Mesendoderm (in vitro differentiated cells): ENCODE measurements around the gene CLIC3.

ENCODE experiments used
- DNase-seq: peaks from one replicate; pipeline ENCODE4 v3.0.0; 2013
- H2AK5ac ChIP-seq: 2 replicates; pipeline ENCODE4 v1.6.1; 2013; ENCODE audit warnings: low read length, inconsistent platforms
- H2BK120ac ChIP-seq: 2 replicates; pipeline ENCODE4 v1.6.1; 2013; ENCODE audit warnings: low read depth, mild to moderate bottlenecking, low read length, moderate library complexity, mixed read lengths
- H2BK15ac ChIP-seq: replicated peaks from 2 replicates; pipeline ENCODE4 v1.6.1; 2013; ENCODE audit warnings: low read depth, mild to moderate bottlenecking, moderate library complexity
- H2BK5ac ChIP-seq: 2 replicates; pipeline ENCODE4 v1.6.1; 2013; ENCODE audit warnings: low read length, inconsistent platforms
- H3K18ac ChIP-seq: 2 replicates; pipeline ENCODE4 v1.6.1; 2013; ENCODE audit warnings: mild to moderate bottlenecking, low read length, mixed read lengths
- H3K23ac ChIP-seq: one replicate; pipeline ENCODE4 v1.6.1; 2013; ENCODE audit warnings: low read length
- H3K27ac ChIP-seq: 2 replicates; pipeline ENCODE4 v1.5.1; 2013; ENCODE audit warnings: low read depth, mild to moderate bottlenecking, inconsistent platforms, low read length, moderate library complexity
- H3K27me3 ChIP-seq: 2 replicates; pipeline ENCODE4 v1.6.1; 2013; ENCODE audit warnings: low read length, control low read depth, mild to moderate bottlenecking, inconsistent platforms; ENCODE audit not compliant: insufficient read depth, poor library complexity
- H3K36me3 ChIP-seq: 2 replicates; pipeline ENCODE4 v1.6.1; 2013; ENCODE audit warnings: low read length, inconsistent platforms; ENCODE audit not compliant: control insufficient read depth, insufficient read depth
- H3K4ac ChIP-seq: one replicate; pipeline ENCODE4 v1.6.1; 2013; ENCODE audit warnings: low read depth, mild to moderate bottlenecking, low read length, moderate library complexity
- H3K4me1 ChIP-seq: 2 replicates; pipeline ENCODE4 v1.6.1; 2013; ENCODE audit warnings: low read depth, low read length, inconsistent platforms; ENCODE audit not compliant: control insufficient read depth
- H3K4me2 ChIP-seq: 2 replicates; pipeline ENCODE4 v1.6.1; 2013; ENCODE audit warnings: low read length
- H3K4me3 ChIP-seq: 2 replicates; pipeline ENCODE4 v1.5.1; 2013; ENCODE audit warnings: mild to moderate bottlenecking, low read length
- H3K56ac ChIP-seq: one replicate; pipeline ENCODE4 v1.6.1; 2013; ENCODE audit warnings: low read length
- H3K79me1 ChIP-seq: 2 replicates; pipeline ENCODE4 v1.6.1; 2013; ENCODE audit warnings: low read length, inconsistent platforms
- H3K79me2 ChIP-seq: 2 replicates; pipeline ENCODE4 v1.6.1; 2013; ENCODE audit warnings: mild to moderate bottlenecking, low read length; ENCODE audit not compliant: control insufficient read depth, insufficient read depth
- H3K9ac ChIP-seq: 2 replicates; pipeline ENCODE4 v1.6.1; 2013; ENCODE audit warnings: low read length, inconsistent platforms
- H4K5ac ChIP-seq: one replicate; pipeline ENCODE4 v1.6.1; 2013; ENCODE audit warnings: low read length
- H4K8ac ChIP-seq: one replicate; pipeline ENCODE4 v1.6.1; 2013; ENCODE audit warnings: low read depth, mild to moderate bottlenecking, control low read depth, low read length, moderate library complexity
- WGBS: extraction: QIAGEN DNeasy Blood & Tissue Kit; methylation state at CpG from one replicate; pipeline ENCODE4 v1.1.7; 2013; ENCODE audit warnings: low lambda C conversion rate, missing lambda C conversion rate; ENCODE audit not compliant: insufficient coverage; ENCODE audit errors: extremely low coverage; 5-methylcytosine and 5-hydroxymethylcytosine counted together

CLIC3 gene

DNA sequence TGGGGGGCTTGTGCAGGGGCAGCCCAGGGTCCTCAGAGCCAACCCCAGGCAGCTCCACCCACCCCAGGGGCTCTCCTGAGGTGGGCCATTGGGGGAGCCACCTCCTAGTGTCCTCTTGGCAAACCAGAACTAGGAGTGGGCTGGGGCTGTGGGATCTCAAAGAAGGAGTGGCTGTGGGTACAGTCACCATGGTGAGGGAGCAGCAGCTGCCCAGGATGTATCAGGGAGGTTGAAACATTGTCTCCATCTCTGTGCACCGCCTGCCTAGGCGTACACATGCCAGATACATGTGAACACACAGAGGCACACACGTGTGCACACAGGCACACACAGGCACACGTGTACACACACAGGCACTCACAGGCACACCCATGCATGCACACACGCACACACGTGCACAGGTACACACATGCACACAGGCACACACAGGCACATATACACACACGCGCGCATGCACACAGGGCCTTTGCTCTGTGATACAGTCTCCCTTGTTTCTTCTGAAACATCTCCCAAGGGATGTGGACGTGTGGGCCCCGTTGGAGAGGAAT, 33.6 kb downstream of the CLIC3 start:
- H3K4me3 ChIP-seq, result no peak overlapping the region
- H3K27me3 ChIP-seq, result no peaks in the 10 kb centered on the region
- WGBS, result no CpG with 5 or more reads among the region's 11 CpGs
- H3K36me3 ChIP-seq, result no peaks in the 10 kb centered on the region
- no peaks in the 10 kb centered on the region for H3K79me1 ChIP-seq
- no peak overlapping the region for H3K4me2 ChIP-seq
- no peak overlapping the region for H3K27ac ChIP-seq
- no peak overlapping the region for H2AK5ac ChIP-seq
- H3K9ac ChIP-seq, result no peak overlapping the region
- H2BK120ac ChIP-seq, result no peak overlapping the region
- H2BK15ac ChIP-seq, result no peak overlapping the region
- peak overlapping the region; percentile 25 for H3K56ac ChIP-seq
- no peaks in the 10 kb centered on the region for H3K79me2 ChIP-seq
- H3K23ac ChIP-seq, result no peak overlapping the region
- H4K5ac ChIP-seq, result no peak overlapping the region
- H2BK5ac ChIP-seq, result no peak overlapping the region
- H3K18ac ChIP-seq, result no peak overlapping the region
- no peak overlapping the region for H3K4ac ChIP-seq
- no peak for DNase-seq
- H4K8ac ChIP-seq, result no peak overlapping the region
- peaks cover 2% of the 10 kb centered on the region for H3K4me1 ChIP-seq

GRCh38 chr9:136962163-136962562, 34.2 kb downstream of the CLIC3 start:
- Histone ChIP-seq H3K4me2 (no peak overlapping the region), H2BK120ac (no peak overlapping the region), H3K4me3 (no peak overlapping the region), H2BK15ac (no peak overlapping the region), H2BK5ac (no peak overlapping the region), H3K79me2 (no peaks in the 10 kb centered on the region), H2AK5ac (no peak overlapping the region), H3K23ac (no peak overlapping the region), H3K27me3 (no peaks in the 10 kb centered on the region), H3K36me3 (no peaks in the 10 kb centered on the region), H3K27ac (no peak overlapping the region), H3K9ac (no peak overlapping the region), H3K4me1 (peaks cover 2% of the 10 kb centered on the region), H3K4ac (no peak overlapping the region), H3K18ac (no peak overlapping the region), H3K56ac (no peak overlapping the region), H3K79me1 (no peaks in the 10 kb centered on the region), H4K5ac (no peak overlapping the region), H4K8ac (no peak overlapping the region)
- DNase-seq, result no peak
- no CpG with 5 or more reads among the region's 9 CpGs for WGBS

GRCh38 chr9:136961279-136962065, 34.9 kb downstream of the CLIC3 start:
- Histone ChIP-seq H2BK15ac (no peak overlapping the region), H3K4me2 (no peak overlapping the region), H4K8ac (no peak overlapping the region), H3K27ac (no peak overlapping the region), H3K9ac (no peak overlapping the region), H3K18ac (no peak overlapping the region), H3K23ac (no peak overlapping the region), H3K4me1 (peaks cover 2% of the 10 kb centered on the region), H3K4ac (no peak overlapping the region), H3K27me3 (no peaks in the 10 kb centered on the region), H3K36me3 (no peaks in the 10 kb centered on the region), H2BK5ac (no peak overlapping the region), H3K79me1 (no peaks in the 10 kb centered on the region), H4K5ac (no peak overlapping the region), H2BK120ac (no peak overlapping the region), H3K4me3 (no peak overlapping the region), H2AK5ac (no peak overlapping the region), H3K56ac (no peak overlapping the region), H3K79me2 (no peaks in the 10 kb centered on the region)
- no CpG with 5 or more reads among the region's 23 CpGs for WGBS
- no peak for DNase-seq

- WGBS, result no CpG with 5 or more reads among the region's 15 CpGs
Observed at GRCh38 chr9:136960938-136961275, 35.5 kb downstream of the CLIC3 start.

GRCh38 chr9:136960212-136960937, 36.0 kb downstream of the CLIC3 start:
- no peak overlapping the region for H3K4ac ChIP-seq
- H3K4me2 ChIP-seq, result no peak overlapping the region
- no peak overlapping the region for H4K5ac ChIP-seq
- H2AK5ac ChIP-seq, result no peak overlapping the region
- no peak overlapping the region for H3K27ac ChIP-seq
- no peak overlapping the region for H3K4me3 ChIP-seq
- no peak overlapping the region for H3K9ac ChIP-seq
- no peak overlapping the region for H3K23ac ChIP-seq
- no peak overlapping the region for H2BK5ac ChIP-seq
- no peak overlapping the region for H2BK15ac ChIP-seq
- H3K27me3 ChIP-seq, result no peaks in the 10 kb centered on the region
- no peak for DNase-seq
- no peak overlapping the region for H2BK120ac ChIP-seq
- H3K4me1 ChIP-seq, result no peaks in the 10 kb centered on the region
- no peak overlapping the region for H4K8ac ChIP-seq
- H3K36me3 ChIP-seq, result no peaks in the 10 kb centered on the region
- no peak overlapping the region for H3K56ac ChIP-seq
- no peaks in the 10 kb centered on the region for H3K79me2 ChIP-seq
- WGBS, result no CpG with 5 or more reads among the region's 19 CpGs
- H3K79me1 ChIP-seq, result no peaks in the 10 kb centered on the region
- no peak overlapping the region for H3K18ac ChIP-seq

More at GRCh38 chr9:136960938-136961275, 35.5 kb downstream of the CLIC3 start:
- Histone ChIP-seq H3K23ac (no peak overlapping the region), H3K56ac (no peak overlapping the region), H3K36me3 (no peaks in the 10 kb centered on the region), H4K8ac (no peak overlapping the region), H3K9ac (no peak overlapping the region), H3K79me2 (no peaks in the 10 kb centered on the region), H3K18ac (no peak overlapping the region), H3K79me1 (no peaks in the 10 kb centered on the region), H3K4me2 (no peak overlapping the region), H3K27me3 (no peaks in the 10 kb centered on the region), H2BK5ac (no peak overlapping the region), H4K5ac (no peak overlapping the region), H3K4ac (no peak overlapping the region), H2BK120ac (no peak overlapping the region), H2AK5ac (no peak overlapping the region), H3K27ac (no peak overlapping the region), H2BK15ac (no peak overlapping the region), H3K4me1 (peaks cover 2% of the 10 kb centered on the region), H3K4me3 (no peak overlapping the region)
- no peak for DNase-seq
